Spleen (tissue), 7 donors: Measurements from ENCODE around the gene APCDD1L.

Experiments
- POLR2AphosphoS5 ChIP-seq, 3 donors: sonication (generic); formaldehyde crosslinking; IDR thresholded peaks; one replicate each; pipeline ENCODE4 v1.5.1; 2017; ENCODE audit warnings: antibody characterized with exemption in 3 of 3
- TF ChIP-seq, protein P1 (sequence below), 11 experiments: fragments of 200-600 bp in 7 of 11; fragments of 450-650 bp in 4 of 11; sonication (generic) in 4 of 11; IDR thresholded peaks in 8 of 11; conservative IDR thresholded peaks in 3 of 11; 1 replicate in 7 of 11; 2 replicates in 4 of 11; pipeline versions ENCODE4 v1.4.0 to v1.8.0; 2016 to 2021; ENCODE audit warnings: antibody characterized with exemption in 11 of 11, inconsistent platforms in 4 of 11, mild to moderate bottlenecking in 1 of 11
- donor health status: DM: no; HTN: no; CAD: no; lungs with moderate emphysema.
- donor health status: DM: no; HTN: no; CAD: no.
- donor health status: DM: no; HTN: no; CAD: no.

DNA sequence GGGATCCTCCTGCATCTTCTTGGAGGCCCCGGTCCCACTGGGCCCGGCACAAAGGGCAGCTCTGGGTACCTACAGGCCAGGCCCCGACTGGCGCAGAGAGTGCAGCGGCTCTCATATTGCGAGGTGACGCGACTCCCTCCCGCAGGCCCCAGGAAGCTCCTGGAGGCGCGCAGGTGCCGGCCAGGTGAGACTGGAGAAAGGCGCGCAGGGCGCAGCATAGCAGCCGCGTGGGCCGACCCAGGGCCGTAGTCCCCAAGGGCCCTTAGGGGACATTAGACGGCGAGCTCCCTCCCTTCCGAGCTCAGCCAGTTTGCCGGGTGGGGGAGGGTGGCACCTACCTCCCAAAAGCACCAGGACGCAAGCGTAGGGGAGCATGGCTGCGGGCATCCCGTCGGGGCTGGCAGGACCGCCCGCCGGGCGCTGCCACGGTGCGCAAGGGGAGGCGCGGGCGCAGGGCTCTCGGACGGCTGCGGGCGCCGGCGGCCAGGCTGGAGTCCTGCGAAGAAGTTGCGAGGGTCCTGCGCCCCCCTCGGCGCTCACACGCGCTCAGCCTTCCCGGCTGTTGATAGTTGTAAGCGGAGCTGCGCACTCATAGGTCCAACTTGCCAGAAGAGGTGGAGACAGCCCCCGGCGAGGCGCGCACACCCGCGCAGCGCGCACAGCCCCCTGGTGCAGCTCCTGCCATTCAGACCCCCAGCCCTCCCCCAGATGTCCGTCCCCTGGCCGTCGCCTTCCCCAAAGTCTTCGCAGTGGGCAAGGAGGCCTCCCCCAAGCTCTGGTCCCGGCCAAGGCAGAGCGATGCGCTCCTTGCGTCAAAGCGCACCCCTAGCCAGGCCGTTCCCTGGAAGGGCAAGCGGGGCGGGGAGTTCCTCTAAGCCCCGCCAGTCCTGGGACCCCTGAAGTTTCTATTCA lies 622 bp downstream of the APCDD1L start:
- TF ChIP-seq, protein P1, sequence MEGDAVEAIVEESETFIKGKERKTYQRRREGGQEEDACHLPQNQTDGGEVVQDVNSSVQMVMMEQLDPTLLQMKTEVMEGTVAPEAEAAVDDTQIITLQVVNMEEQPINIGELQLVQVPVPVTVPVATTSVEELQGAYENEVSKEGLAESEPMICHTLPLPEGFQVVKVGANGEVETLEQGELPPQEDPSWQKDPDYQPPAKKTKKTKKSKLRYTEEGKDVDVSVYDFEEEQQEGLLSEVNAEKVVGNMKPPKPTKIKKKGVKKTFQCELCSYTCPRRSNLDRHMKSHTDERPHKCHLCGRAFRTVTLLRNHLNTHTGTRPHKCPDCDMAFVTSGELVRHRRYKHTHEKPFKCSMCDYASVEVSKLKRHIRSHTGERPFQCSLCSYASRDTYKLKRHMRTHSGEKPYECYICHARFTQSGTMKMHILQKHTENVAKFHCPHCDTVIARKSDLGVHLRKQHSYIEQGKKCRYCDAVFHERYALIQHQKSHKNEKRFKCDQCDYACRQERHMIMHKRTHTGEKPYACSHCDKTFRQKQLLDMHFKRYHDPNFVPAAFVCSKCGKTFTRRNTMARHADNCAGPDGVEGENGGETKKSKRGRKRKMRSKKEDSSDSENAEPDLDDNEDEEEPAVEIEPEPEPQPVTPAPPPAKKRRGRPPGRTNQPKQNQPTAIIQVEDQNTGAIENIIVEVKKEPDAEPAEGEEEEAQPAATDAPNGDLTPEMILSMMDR (IDR thresholded peaks at IDR 0.05 in 8 of 11, conservative IDR thresholded peaks at IDR 0.05 in 3 of 11): no peak
- TF ChIP-seq POLR2AphosphoS5 (IDR thresholded peaks at IDR 0.05): no peak
